Common myeloid progenitor, CD34-positive (primary cell): ENCODE measurements around the gene RNF123.
"Not testable (repeated sequence)": the region's sequence is repeated elsewhere in the genome, so short reads cannot be mapped to it uniquely, and the experiment has no call there.

Experiments used
- CTCF ChIA-PET: fragments of 350-600 bp; sonication (Branson Sonifier 250); formaldehyde crosslinking; loops from one replicate; lab custom pipeline; 2021; ENCODE audit warnings: antibody characterized with exemption; lab: Charles Lee
- POLR2A ChIA-PET: fragments of 350-600 bp; sonication (Branson Sonifier 250); formaldehyde crosslinking; loops from one replicate; lab custom pipeline; 2021; ENCODE audit warnings: antibody characterized with exemption; lab: Charles Lee
- DNase-seq, 3 donors: peaks; one replicate each; pipeline versions ENCODE4 v3.0.0 to v3.0.0-alpha.2; 2013
- H3K27ac ChIP-seq, 2 experiments: 1 replicate in 1 of 2; 2 replicates in 1 of 2; pipeline ENCODE4 v1.7.0; 2013; ENCODE audit warnings: inconsistent platforms in 2 of 2, low read length in 2 of 2, mild to moderate bottlenecking in 2 of 2, low read depth in 1 of 2, moderate library complexity in 1 of 2; ENCODE audit not compliant: severe bottlenecking in 2 of 2, insufficient read depth in 1 of 2, poor library complexity in 1 of 2
- H3K27me3 ChIP-seq, 5 experiments: replicated peaks in 2 of 5; 1 replicate in 3 of 5; 2 replicates in 2 of 5; pipeline versions ENCODE4 v1.6.1 to v1.7.0; 2013; ENCODE audit warnings: low read length in 4 of 5, mild to moderate bottlenecking in 2 of 5, moderate library complexity in 2 of 5, inconsistent platforms in 1 of 5; ENCODE audit not compliant: insufficient read depth in 5 of 5, control insufficient read depth in 4 of 5
- H3K36me3 ChIP-seq, 4 experiments: 1 replicate in 2 of 4; 2 replicates in 2 of 4; pipeline versions ENCODE4 v1.6.1 to v1.7.0; 2013; ENCODE audit warnings: low read length in 3 of 4, control low read depth in 1 of 4, mild to moderate bottlenecking in 1 of 4; ENCODE audit not compliant: control insufficient read depth in 4 of 4, insufficient read depth in 4 of 4
- H3K4me1 ChIP-seq, 4 experiments: 1 replicate in 3 of 4; 2 replicates in 1 of 4; pipeline versions ENCODE4 v1.6.1 to v1.7.1; 2013; ENCODE audit warnings: low read length in 3 of 4, mild to moderate bottlenecking in 3 of 4, control low read depth in 1 of 4, inconsistent platforms in 1 of 4, moderate library complexity in 1 of 4; ENCODE audit not compliant: control insufficient read depth in 4 of 4, insufficient read depth in 4 of 4; ENCODE audit errors: control extremely low read depth in 1 of 4
- H3K4me3 ChIP-seq, 7 experiments: 1 replicate in 4 of 7; 2 replicates in 3 of 7; pipeline versions ENCODE4 v1.5.1 to v1.7.0; 2013; ENCODE audit warnings: mild to moderate bottlenecking in 7 of 7, low read length in 6 of 7, moderate library complexity in 6 of 7, inconsistent platforms in 2 of 7, low read depth in 2 of 7, control low read depth in 1 of 7; ENCODE audit not compliant: insufficient read depth in 4 of 7, control insufficient read depth in 1 of 7; ENCODE audit errors: extremely low read depth in 1 of 7
- H3K9me3 ChIP-seq, 5 experiments: 1 replicate in 4 of 5; 2 replicates in 1 of 5; pipeline versions ENCODE4 v1.6.1 to v1.7.1; 2013; ENCODE audit warnings: low read length in 4 of 5, mild to moderate bottlenecking in 2 of 5, inconsistent platforms in 1 of 5, low read depth in 1 of 5, moderate library complexity in 1 of 5; ENCODE audit not compliant: control insufficient read depth in 4 of 5, insufficient read depth in 2 of 5; ENCODE audit errors: control extremely low read depth in 1 of 5
- WGBS: methylation state at CpG from one replicate; pipeline ENCODE4 v1.1.5; 2013; ENCODE audit not compliant: insufficient coverage; 5-methylcytosine and 5-hydroxymethylcytosine counted together

RNF123 gene

DNA sequence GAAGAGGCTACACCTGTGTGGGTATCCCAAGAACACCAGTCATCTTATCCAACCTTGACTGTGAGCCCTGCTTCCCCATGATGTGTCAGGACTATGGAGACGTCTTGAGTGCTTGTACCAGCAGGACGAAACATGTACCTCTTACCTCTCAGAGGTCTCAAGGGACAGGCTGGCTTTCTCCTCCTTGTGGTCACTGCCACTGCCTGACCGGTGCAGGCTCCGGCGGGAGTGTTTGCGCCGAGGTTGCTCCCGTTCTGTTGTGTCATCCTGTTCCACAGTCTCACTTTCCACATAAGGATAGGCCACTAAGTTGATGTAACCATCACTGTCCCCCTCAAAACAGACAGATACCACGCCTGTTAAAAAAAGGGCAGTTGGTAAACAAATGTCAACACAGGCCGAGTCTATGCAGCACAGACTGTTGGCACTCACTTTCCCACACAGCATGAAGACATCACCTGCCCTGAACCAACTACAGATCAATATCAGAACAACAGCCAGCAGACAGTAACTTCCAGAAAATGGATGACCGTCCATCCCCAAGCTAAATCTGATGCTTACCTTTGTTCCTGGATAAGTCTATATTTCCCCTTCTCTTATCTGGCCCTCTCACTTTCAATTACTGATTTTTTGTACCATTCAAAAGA is 48.8 kb downstream of the RNF123 start:
- H3K27ac ChIP-seq = no peak overlapping the region
- H3K4me1 ChIP-seq = no peaks in the 10 kb centered on the region
- no peaks in the 10 kb centered on the region for H3K9me3 ChIP-seq
- peaks cover 10 to 59% (median 34%) of the 10 kb centered on the region in 4 experiments for H3K36me3 ChIP-seq
- CTCF ChIA-PET = no interaction called here
- POLR2A ChIA-PET = interaction anchor here (0.7 kb wide), 1 partner anchor 26 kb away, joined by 3 read pairs; no protein-coding TSS in a partner anchor
- no peak for DNase-seq
- 96% methylated on average over 11 of the region's 11 CpGs for WGBS
- H3K4me3 ChIP-seq = no peak overlapping the region
- no peaks in the 10 kb centered on the region for H3K27me3 ChIP-seq

DNA sequence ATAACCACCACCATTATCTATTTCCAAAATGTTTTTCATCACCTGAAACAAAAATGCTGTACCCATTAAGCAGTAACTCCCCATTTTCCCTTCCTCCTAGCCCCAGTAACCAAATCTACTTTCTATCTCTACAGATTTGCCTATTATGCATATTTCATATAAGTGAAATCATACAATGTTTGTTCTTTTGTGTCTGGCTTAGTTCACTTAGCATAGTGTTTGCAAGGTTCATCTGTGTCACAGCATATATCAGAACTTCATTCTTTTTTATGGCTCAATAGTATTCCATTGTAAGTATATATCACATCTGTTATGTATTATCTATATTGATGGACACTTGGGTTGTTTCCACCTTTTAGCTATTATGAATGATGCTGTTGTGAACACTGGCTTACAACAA is 51.1 kb downstream of the RNF123 start:
- POLR2A ChIA-PET = no interaction called here
- H3K36me3 ChIP-seq = peaks cover 10 to 49% (median 22%) of the 10 kb centered on the region in 4 experiments
- CTCF ChIA-PET = interaction anchor here (0.6 kb wide), 1 partner anchor 138 kb away, joined by 3 read pairs; no protein-coding TSS in a partner anchor

DNA sequence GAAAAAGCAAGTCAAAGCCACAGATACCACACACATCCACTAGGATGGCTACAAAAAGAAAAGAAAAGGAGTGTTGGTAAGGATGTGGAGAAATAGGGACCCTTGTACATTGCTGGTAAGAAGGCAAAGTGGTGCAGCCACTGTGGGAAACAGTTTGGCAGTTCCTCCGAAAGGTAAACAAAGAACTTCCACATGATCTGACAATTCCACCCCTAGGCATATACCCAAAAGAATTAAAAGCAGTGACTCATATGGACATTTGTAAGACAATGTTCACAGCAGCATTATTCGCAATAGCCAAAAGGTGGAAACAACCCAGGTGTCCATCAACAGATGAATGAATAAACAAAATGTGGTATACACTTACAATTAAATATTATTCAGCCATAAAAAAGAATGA is 56.6 kb downstream of the RNF123 start:
- CTCF ChIA-PET = no interaction called here
- no peak for DNase-seq
- H3K9me3 ChIP-seq = no peaks in the 10 kb centered on the region
- H3K27me3 ChIP-seq = no peaks in the 10 kb centered on the region
- POLR2A ChIA-PET = interaction anchor here (0.6 kb wide), 1 partner anchor 101 kb away, joined by 3 read pairs; no protein-coding TSS in a partner anchor
- H3K36me3 ChIP-seq = peaks cover 7 to 53% (median 21%) of the 10 kb centered on the region in 4 experiments
- no peak overlapping the region for H3K4me3 ChIP-seq
- no peak overlapping the region for H3K27ac ChIP-seq
- WGBS = no CpG with 5 or more reads among the region's 2 CpGs
- no peaks in the 10 kb centered on the region for H3K4me1 ChIP-seq

More for the DNA sequence above, 51.1 kb downstream of the RNF123 start:
- no peaks in the 10 kb centered on the region for H3K27me3 ChIP-seq
- no peak overlapping the region for H3K27ac ChIP-seq
- no peaks in the 10 kb centered on the region for H3K9me3 ChIP-seq
- no peak for DNase-seq
- H3K4me1 ChIP-seq = no peaks in the 10 kb centered on the region
- H3K4me3 ChIP-seq = no peak overlapping the region

DNA sequence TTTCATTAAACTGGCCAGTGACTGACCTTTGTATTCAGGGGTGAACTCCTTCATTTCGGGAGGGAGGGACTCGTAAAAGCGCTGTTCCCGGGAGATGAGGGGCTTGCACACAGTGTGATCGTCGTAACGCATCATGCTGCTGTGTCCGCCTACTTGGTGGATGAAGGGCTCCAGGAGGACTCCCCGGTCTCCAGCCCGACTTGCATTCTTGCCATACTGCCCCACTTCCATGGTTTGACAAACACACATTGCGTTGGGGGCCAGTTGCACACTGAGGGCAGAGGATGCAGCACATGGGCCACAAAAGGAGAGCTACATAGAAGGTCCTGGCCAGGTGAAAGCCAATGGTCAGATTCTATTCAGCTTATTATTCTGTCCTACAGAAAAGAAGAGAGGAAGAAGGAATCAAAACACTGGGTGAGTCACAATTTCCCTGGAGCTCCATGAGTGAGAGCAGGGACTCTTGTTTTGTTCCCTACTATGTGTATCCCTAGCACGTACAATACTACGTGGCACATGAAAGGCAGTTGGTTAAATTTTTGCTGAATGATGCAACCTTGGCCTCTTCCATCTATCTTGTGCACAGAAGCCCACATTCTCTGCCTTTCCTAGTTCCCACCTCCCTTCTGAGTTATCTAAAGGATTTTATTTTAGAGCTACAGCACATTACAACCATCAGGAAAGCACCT is 58.6 kb downstream of the RNF123 start:
- H3K27ac ChIP-seq = no peak overlapping the region
- H3K36me3 ChIP-seq = peaks cover 6 to 47% (median 21%) of the 10 kb centered on the region in 4 experiments
- no peak overlapping the region for H3K4me3 ChIP-seq
- H3K27me3 ChIP-seq = no peaks in the 10 kb centered on the region
- ChIA-PET CTCF (interaction anchor here (1.0 to 2.2 kb wide), 6 partner anchors 11 to 134 kb away, joined by 3 to 6 read pairs (median 4); no protein-coding TSS in a partner anchor), POLR2A (no interaction called here)
- 90% methylated on average over 13 of the region's 13 CpGs for WGBS
- no peaks in the 10 kb centered on the region for H3K4me1 ChIP-seq
- no peaks in the 10 kb centered on the region for H3K9me3 ChIP-seq
- DNase-seq = no peak

DNA sequence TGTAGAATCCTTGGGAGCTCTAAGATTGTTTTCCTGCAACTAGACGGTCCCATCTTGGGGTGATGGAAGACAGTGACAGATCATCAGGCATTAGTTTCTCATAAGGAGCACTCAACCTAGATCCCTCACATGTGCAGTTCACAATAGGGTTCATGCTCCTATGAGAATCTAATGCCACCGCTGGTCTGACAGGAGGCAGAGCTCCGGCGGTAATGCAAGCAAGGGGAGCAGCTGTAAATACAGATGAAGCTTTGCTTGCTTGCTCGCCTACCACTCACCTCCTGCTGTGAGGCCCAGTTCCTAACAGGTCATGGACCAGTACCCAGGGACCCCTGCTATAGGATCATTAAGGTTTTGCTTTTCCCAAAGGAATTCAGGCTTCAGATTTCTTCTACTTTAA is 59.5 kb downstream of the RNF123 start:
- H3K27ac ChIP-seq, H3K4me3 ChIP-seq, H3K27me3 ChIP-seq, DNase-seq, H3K9me3 ChIP-seq, H3K4me1 ChIP-seq: not testable (repeated sequence)
- ChIA-PET CTCF (interaction anchor here (1.0 to 2.2 kb wide), 3 partner anchors 10 to 133 kb away, joined by 4 to 6 read pairs (median 5); no protein-coding TSS in a partner anchor), POLR2A (interaction anchor here (0.6 kb wide), 1 partner anchor 22 kb away, joined by 4 read pairs; no protein-coding TSS in a partner anchor)
- H3K36me3 ChIP-seq = peaks cover 5 to 41% (median 22%) of the 10 kb centered on the region in 4 experiments
- 94% methylated on average over 4 of the region's 5 CpGs for WGBS

DNA sequence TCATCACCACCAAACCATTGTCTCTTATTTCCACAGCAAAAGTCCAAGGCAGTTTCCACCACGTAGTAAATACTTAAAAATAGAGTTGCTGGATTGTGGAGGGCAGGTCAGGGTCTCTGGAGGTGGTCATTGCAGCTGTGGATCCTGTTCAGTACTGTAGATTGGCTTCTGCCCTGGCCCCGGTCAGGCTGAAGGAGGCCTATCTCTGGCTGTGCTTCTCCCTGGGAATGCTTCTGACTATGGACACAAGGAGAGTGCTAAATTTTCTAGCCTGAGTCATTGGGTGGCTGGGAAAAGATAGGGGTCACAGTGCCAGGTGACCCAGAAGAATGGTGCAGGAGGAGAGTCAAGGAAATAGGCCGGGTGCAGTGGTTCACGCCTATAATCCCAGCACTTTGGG is 60.7 kb downstream of the RNF123 start:
- Histone ChIP-seq H3K4me3 (no peak overlapping the region), H3K36me3 (peaks cover 5 to 35% (median 22%) of the 10 kb centered on the region in 4 experiments), H3K4me1 (no peaks in the 10 kb centered on the region), H3K27ac (no peak overlapping the region), H3K9me3 (no peaks in the 10 kb centered on the region), H3K27me3 (no peaks in the 10 kb centered on the region)
- no peak for DNase-seq
- ChIA-PET POLR2A (no interaction called here), CTCF (interaction anchor here (1.0 kb wide), 1 partner anchor 52 kb away, joined by 3 read pairs; no protein-coding TSS in a partner anchor)
- 94% methylated on average over 3 of the region's 4 CpGs for WGBS

DNA sequence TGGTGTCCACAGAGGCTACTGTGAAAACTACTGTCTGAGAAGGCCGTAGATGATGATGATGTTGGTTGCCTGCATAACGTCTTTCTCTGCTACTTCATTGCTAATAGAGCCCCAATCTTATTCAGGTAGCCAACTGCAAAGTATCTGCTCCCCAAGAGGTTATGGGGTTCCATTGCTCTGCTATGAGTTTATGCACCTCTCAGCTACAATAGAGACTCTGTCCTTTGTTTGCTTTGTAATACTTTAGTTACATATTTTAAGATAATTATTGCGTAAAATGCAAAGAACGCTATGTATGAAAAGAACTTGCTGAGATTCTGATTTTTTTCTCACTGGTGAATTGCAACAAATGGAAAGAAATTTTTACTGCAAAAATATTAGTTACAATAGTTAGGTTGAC is 62.1 kb downstream of the RNF123 start:
- Histone ChIP-seq H3K9me3 (no peaks in the 10 kb centered on the region), H3K27ac (no peak overlapping the region), H3K36me3 (peaks cover 5 to 30% (median 20%) of the 10 kb centered on the region in 4 experiments), H3K4me1 (no peaks in the 10 kb centered on the region), H3K27me3 (no peaks in the 10 kb centered on the region), H3K4me3 (no peak overlapping the region)
- DNase-seq = no peak
- WGBS = 80% methylated on average over 1 of the region's 4 CpGs
- ChIA-PET POLR2A (no interaction called here), CTCF (no interaction called here)
